CD4-positive, alpha-beta memory T cell (primary cell): Measurements from ENCODE around the gene NFKBIA. TPM values are rescaled to one million over a fixed set of nuclear protein-coding genes. Genes with fewer than 3 reads are reported as not detected.
"Not testable (repeated sequence)": the region's sequence is repeated elsewhere in the genome, so short reads cannot be mapped to it uniquely, and the experiment has no call there.

ENCODE experiments used
- CTCF ChIA-PET: fragments of 350-600 bp; sonication (Branson Sonifier 250); formaldehyde crosslinking; loops from one replicate; lab custom pipeline; 2021; ENCODE audit warnings: inconsistent platforms; ENCODE audit not compliant: partially characterized antibody; lab: Charles Lee
- POLR2A ChIA-PET: fragments of 350-600 bp; sonication (Branson Sonifier 250); formaldehyde crosslinking; loops from one replicate; lab custom pipeline; 2021; ENCODE audit not compliant: partially characterized antibody; lab: Charles Lee
- DNase-seq, 5 donors: peaks; one replicate each; pipeline versions ENCODE4 v3.0.0 to v3.0.0-alpha.2; 2020 to 2022; ENCODE audit warnings: mixed read lengths in 1 of 5
- H3K27ac ChIP-seq: one replicate; pipeline ENCODE4 v1.7.0; 2013; ENCODE audit warnings: low read depth, low read length
- H3K27me3 ChIP-seq: 2 replicates; pipeline ENCODE4 v1.7.0; 2013; ENCODE audit warnings: mild to moderate bottlenecking, low read length, moderate library complexity; ENCODE audit not compliant: insufficient read depth
- H3K36me3 ChIP-seq: 2 replicates; pipeline ENCODE4 v1.7.0; 2013; ENCODE audit warnings: mild to moderate bottlenecking, low read length, moderate library complexity; ENCODE audit not compliant: insufficient read depth
- H3K4me1 ChIP-seq: 2 replicates; pipeline ENCODE4 v1.7.0; 2013; ENCODE audit warnings: mild to moderate bottlenecking, low read length, moderate library complexity; ENCODE audit not compliant: insufficient read depth
- H3K4me3 ChIP-seq, 2 donors: one replicate each; pipeline ENCODE4 v1.7.0; 2013; ENCODE audit warnings: low read length in 2 of 2, mild to moderate bottlenecking in 1 of 2
- H3K9me3 ChIP-seq, 2 donors: one replicate each; pipeline ENCODE4 v1.7.0; 2013; ENCODE audit warnings: low read length in 2 of 2, control low read depth in 1 of 2; ENCODE audit not compliant: control insufficient read depth in 1 of 2
- H3K27ac Mint-ChIP-seq, 7 donors: one replicate each; pipeline ENCODE4 v1.8.0; 2020 to 2021; ENCODE audit warnings: mixed read lengths in 7 of 7, mild to moderate bottlenecking in 6 of 7, inconsistent platforms in 3 of 7, moderate library complexity in 3 of 7
- H3K27me3 Mint-ChIP-seq, 2 donors: one replicate each; pipeline ENCODE4 v1.8.0; 2020 to 2021; ENCODE audit warnings: mixed read lengths in 2 of 2
- H3K36me3 Mint-ChIP-seq, 2 donors: one replicate each; pipeline ENCODE4 v1.8.0; 2020 to 2021; ENCODE audit warnings: mixed read lengths in 2 of 2, inconsistent platforms in 1 of 2, mild to moderate bottlenecking in 1 of 2
- H3K4me1 Mint-ChIP-seq, 4 donors: one replicate each; pipeline ENCODE4 v1.8.0; 2020 to 2021; ENCODE audit warnings: mixed read lengths in 4 of 4, mild to moderate bottlenecking in 1 of 4
- H3K4me3 Mint-ChIP-seq, 8 donors: one replicate each; pipeline ENCODE4 v1.8.0; 2020 to 2021; ENCODE audit warnings: mixed read lengths in 8 of 8, mild to moderate bottlenecking in 7 of 8, moderate library complexity in 6 of 8, inconsistent platforms in 3 of 8
- H3K9me3 Mint-ChIP-seq, 8 donors: one replicate each; pipeline ENCODE4 v1.8.0; 2020 to 2021; ENCODE audit warnings: mixed read lengths in 8 of 8, mild to moderate bottlenecking in 5 of 8, inconsistent platforms in 3 of 8, moderate library complexity in 1 of 8
- intact Hi-C: fragments of 100-400 bp; cut with micrococcal nuclease; formaldehyde crosslinking; loops from one replicate; pipeline ENCODE4 v1.15.1; 2023
- polyA plus RNA-seq, 2 donors: library from polyadenylated mRNA; unstranded; fragments of 300-500 nt; fragmentation: Illumina TruSeq; gene quantifications; one replicate each; pipeline ENCODE4 v1.2.3, GENCODE V29; 2021
- total RNA-seq, 2 experiments: library from RNA; stranded (reverse); gene quantifications; one replicate each; pipeline ENCODE4 v1.2.3, GENCODE V29; 2021

The NFKBIA gene
- total and polyA plus RNA-seq, 4 experiments from 2014 or later: 119 to 833 (median 227) TPM

- H3K36me3 Mint-ChIP-seq: no peaks in the 10 kb centered on the region
- no peak for DNase-seq
- Histone ChIP-seq H3K27me3 (no peaks in the 10 kb centered on the region), H3K4me1 (no peaks in the 10 kb centered on the region), H3K4me3 (no peak overlapping the region), H3K36me3 (no peaks in the 10 kb centered on the region), H3K9me3 (no peaks in the 10 kb centered on the region), H3K27ac (no peak overlapping the region)
- ChIA-PET CTCF (interaction anchor here (0.7 to 1.3 kb wide), 2 partner anchors 34 to 42 kb away, joined by 3 read pairs; no protein-coding TSS in a partner anchor), POLR2A (interaction anchor here (0.9 to 1.0 kb wide), 2 partner anchors 13 to 24 kb away, joined by 3 read pairs; partner anchors contain the start of gene NFKBIA)
- H3K4me3 Mint-ChIP-seq: no peak overlapping the region
- H3K27me3 Mint-ChIP-seq: peaks cover 0 to 1% of the 10 kb centered on the region in 2 donors
- H3K4me1 Mint-ChIP-seq: peaks cover 0 to 3% (median 0%) of the 10 kb centered on the region in 4 donors
- intact Hi-C loops: no loop called here
- H3K9me3 Mint-ChIP-seq: no peaks in the 10 kb centered on the region
- no peak overlapping the region for H3K27ac Mint-ChIP-seq
Measured at GRCh38 chr14:35380794-35381193, 23.8 kb downstream of the NFKBIA start.

GRCh38 chr14:35379234-35379933 is 25.2 kb downstream of the NFKBIA start:
- POLR2A ChIA-PET, H3K36me3 ChIP-seq, H3K4me3 ChIP-seq, H3K27ac ChIP-seq, H3K9me3 ChIP-seq, H3K36me3 Mint-ChIP-seq, H3K27me3 Mint-ChIP-seq, DNase-seq, H3K9me3 Mint-ChIP-seq, H3K4me3 Mint-ChIP-seq, H3K4me1 ChIP-seq, H3K27me3 ChIP-seq, H3K4me1 Mint-ChIP-seq, intact Hi-C loops: not testable (repeated sequence)
- peak overlapping the region in 1 of 7 donors; percentile 31 for H3K27ac Mint-ChIP-seq
- CTCF ChIA-PET: interaction anchor here (0.9 kb wide), 1 partner anchor 281 kb away, joined by 3 read pairs; no protein-coding TSS in a partner anchor

- H3K4me3 Mint-ChIP-seq: no peak overlapping the region
- H3K9me3 ChIP-seq: no peaks in the 10 kb centered on the region
- H3K4me1 ChIP-seq: no peaks in the 10 kb centered on the region
- H3K36me3 Mint-ChIP-seq: no peaks in the 10 kb centered on the region
- no peaks in the 10 kb centered on the region for H3K4me1 Mint-ChIP-seq
- no peak overlapping the region for H3K4me3 ChIP-seq
- H3K27me3 ChIP-seq: no peaks in the 10 kb centered on the region
- H3K9me3 Mint-ChIP-seq: no peaks in the 10 kb centered on the region
- H3K27ac ChIP-seq: no peak overlapping the region
- H3K36me3 ChIP-seq: no peaks in the 10 kb centered on the region
- ChIA-PET CTCF (interaction anchor here (0.9 kb wide), 1 partner anchor 281 kb away, joined by 3 read pairs; no protein-coding TSS in a partner anchor), POLR2A (no interaction called here)
- intact Hi-C loops: no loop called here
- H3K27ac Mint-ChIP-seq: no peak overlapping the region
- peaks cover 0 to 1% of the 10 kb centered on the region in 2 donors for H3K27me3 Mint-ChIP-seq
- DNase-seq: no peak
Measured at GRCh38 chr14:35378425-35379233, 25.9 kb downstream of the NFKBIA start.

GRCh38 chr14:35375558-35376025 is 29.0 kb downstream of the NFKBIA start:
- no peak for DNase-seq
- no peak overlapping the region for H3K27ac ChIP-seq

GRCh38 chr14:35374263-35374712 is 30.3 kb downstream of the NFKBIA start:
- Histone ChIP-seq H3K27me3 (no peaks in the 10 kb centered on the region), H3K36me3 (no peaks in the 10 kb centered on the region), H3K4me1 (no peaks in the 10 kb centered on the region), H3K9me3 (no peaks in the 10 kb centered on the region), H3K27ac (no peak overlapping the region), H3K4me3 (no peak overlapping the region)
- ChIA-PET CTCF (interaction anchor here (1.4 kb wide), 1 partner anchor 9 kb away, joined by 4 read pairs; no protein-coding TSS in a partner anchor), POLR2A (interaction anchor here (0.9 kb wide), 1 partner anchor 9 kb away, joined by 3 read pairs; no protein-coding TSS in a partner anchor)
- intact Hi-C loops: no loop called here
- Mint-ChIP-seq H3K36me3 (no peaks in the 10 kb centered on the region), H3K4me3 (no peak overlapping the region), H3K27ac (no peak overlapping the region), H3K9me3 (peaks cover 0 to 10% (median 2%) of the 10 kb centered on the region in 8 donors), H3K4me1 (no peaks in the 10 kb centered on the region), H3K27me3 (peaks cover 0 to 1% of the 10 kb centered on the region in 2 donors)
- DNase-seq: no peak

More at GRCh38 chr14:35375558-35376025, 29.0 kb downstream of the NFKBIA start:
- peaks cover 0 to 10% (median 2%) of the 10 kb centered on the region in 8 donors for H3K9me3 Mint-ChIP-seq
- Histone ChIP-seq H3K4me3 (no peak overlapping the region), H3K4me1 (no peaks in the 10 kb centered on the region), H3K9me3 (no peaks in the 10 kb centered on the region), H3K36me3 (no peaks in the 10 kb centered on the region), H3K27me3 (no peaks in the 10 kb centered on the region)
- ChIA-PET POLR2A (no interaction called here), CTCF (interaction anchor here (0.5 to 1.4 kb wide), 3 partner anchors 10 to 704 kb away, joined by 3 to 4 read pairs (median 3); no protein-coding TSS in a partner anchor)
- intact Hi-C loops: no loop called here
- no peak overlapping the region for H3K4me3 Mint-ChIP-seq
- H3K36me3 Mint-ChIP-seq: no peaks in the 10 kb centered on the region
- peaks cover 0 to 1% of the 10 kb centered on the region in 2 donors for H3K27me3 Mint-ChIP-seq
- no peaks in the 10 kb centered on the region for H3K4me1 Mint-ChIP-seq
- H3K27ac Mint-ChIP-seq: no peak overlapping the region

GRCh38 chr14:35373208-35373607 is 31.3 kb downstream of the NFKBIA start:
- H3K27ac ChIP-seq, H3K36me3 ChIP-seq, H3K27me3 ChIP-seq, H3K4me1 ChIP-seq, H3K36me3 Mint-ChIP-seq, POLR2A ChIA-PET, H3K27me3 Mint-ChIP-seq, H3K4me3 Mint-ChIP-seq, H3K4me3 ChIP-seq, H3K9me3 ChIP-seq, intact Hi-C loops, DNase-seq, H3K4me1 Mint-ChIP-seq: not testable (repeated sequence)
- H3K9me3 Mint-ChIP-seq: peaks cover 0 to 10% (median 2%) of the 10 kb centered on the region in 8 donors
- H3K27ac Mint-ChIP-seq: peak overlapping the region in 1 of 7 donors; percentile 37
- CTCF ChIA-PET: interaction anchor here (0.7 kb wide), 1 partner anchor 24 kb away, joined by 3 read pairs; no protein-coding TSS in a partner anchor
